Measurements from ENCODE around the gene MESP1. TPM values are rescaled to one million over a fixed set of nuclear protein-coding genes. Genes with fewer than 3 reads are reported as not detected.

Gene MESP1
- 0.15 TPM in 1 of 2 replicates, not detected in the other for total RNA-seq (2021; fragmentation: NEBNext Ultra II Directional; extraction: Animal tissue kit (Norgen Biotek cat#: 25700))
- polyA plus RNA-seq (2011; rRNA removed), result 0.23 and 0.28 TPM in 2 replicates
- 0.18 TPM for polyA plus RNA-seq (2011; cell fraction: cytosol; rRNA removed)
- 0.34 TPM for polyA plus RNA-seq (2011; cell fraction: nucleus; rRNA removed)
- 0.17 to 0.40 TPM (median 0.33 TPM) in 3 of 4 replicates, not detected in the other for polyA plus RNA-seq (2012, experiment 1 of 2)
- 0.08 TPM for polyA plus RNA-seq (2012, experiment 2 of 2)
- polyA plus RNA-seq (2013, experiment 1 of 2), result 0.04 TPM
- 0.06 TPM for polyA plus RNA-seq (2013, experiment 2 of 2)
- not detected in 2 replicates for polyA minus RNA-seq (2011; rRNA and poly(A)+ RNA removed)
- polyA minus RNA-seq (2011; cell fraction: cytosol; rRNA and poly(A)+ RNA removed), result 1.4 TPM
- polyA minus RNA-seq (2011; cell fraction: nucleus; rRNA and poly(A)+ RNA removed), result 0.70 TPM
- long read RNA-seq, experiment 1, result 0 reads
- long read RNA-seq, experiment 2, result 0 reads

- Histone ChIP-seq H2BK12ac (ENCODE audit: low read depth, low read length) (no peak within 1 kb of the TSS), H2BK5ac (ENCODE audit: low read depth, low read length) (no peak within 1 kb of the TSS), H3K56ac (replicated peaks; ENCODE audit: insufficient read length, low read depth, low read length) (no peak within 1 kb of the TSS), H3K36me3 (ENCODE audit: control insufficient read depth in 2 of 4, insufficient read depth in 4 of 4, low read length in 3 of 4) (no peaks in the 10 kb centered on the region), H4K20me1 (replicated peaks in 1 of 2; ENCODE audit: control insufficient read depth in 1 of 2, insufficient read depth in 2 of 2, low read length in 2 of 2) (peaks cover 1 to 11% of the 10 kb centered on the region in 2 experiments), H3K18ac (ENCODE audit: extremely low read depth, low read length) (peak within 1 kb of the TSS; percentile 48), H2BK120ac (replicated peaks; ENCODE audit: low read depth, low read length) (no peak within 1 kb of the TSS), H3K79me2 (ENCODE audit: control insufficient read depth in 1 of 2, insufficient read depth in 2 of 2, low read length in 2 of 2) (no peaks in the 10 kb centered on the region), H2BK20ac (ENCODE audit: low read length) (no peak within 1 kb of the TSS), H3K79me1 (ENCODE audit: low read depth, low read length) (no peaks in the 10 kb centered on the region; the same call in 1 of the 2 replicates), H3K23ac (ENCODE audit: insufficient read length) (no peak within 1 kb of the TSS), H4K91ac (replicated peaks; ENCODE audit: insufficient read length, low read length) (peak within 1 kb of the TSS; percentile 54), H3K9ac (replicated peaks in 1 of 4; ENCODE audit: extremely low read depth in 1 of 4, low read depth in 3 of 4, low read length in 3 of 4) (no peak within 1 kb of the TSS), H3K27me3 (replicated peaks in 1 of 4; ENCODE audit: control insufficient read depth in 3 of 4, extremely low read depth in 1 of 4, insufficient read depth in 3 of 4, low read length in 3 of 4) (peaks cover 40 to 65% (median 63%) of the 10 kb centered on the region in 4 experiments), H3K23me2 (ENCODE audit: low read depth, low read length) (peaks cover 26% of the 10 kb centered on the region; the same call in 1 of the 2 replicates), H3K4me2 (ENCODE audit: insufficient read depth in 1 of 2, low read depth in 2 of 2, low read length in 2 of 2) (peak within 1 kb of the TSS; percentile 67 to 97), H2AK5ac (ENCODE audit: low read depth, low read length) (no peak within 1 kb of the TSS), H3K9me3 (ENCODE audit: insufficient read depth in 2 of 2, low read depth in 1 of 2, low read length in 1 of 2) (no peaks in the 10 kb centered on the region), H2BK15ac (ENCODE audit: low read length) (peak within 1 kb of the TSS; percentile 29; the same call in 1 of the 2 replicates), H4K5ac (ENCODE audit: insufficient read length, low read depth, low read length) (no peak within 1 kb of the TSS), H3K4me3 (ENCODE audit: extremely low read depth in 1 of 4, insufficient read depth in 2 of 4, low read depth in 3 of 4, low read length in 4 of 4) (peak within 1 kb of the TSS; percentile 32 to 66 (median 50)), H2AFZ (ENCODE audit: low read length) (no peak within 1 kb of the TSS; the same call in 1 of the 2 replicates), H3K14ac (ENCODE audit: insufficient read length) (no peak within 1 kb of the TSS), H4K8ac (ENCODE audit: extremely low read depth, insufficient read depth, low read length) (peak within 1 kb of the TSS; percentile 86; the same call in 1 of the 2 replicates), H3K4me1 (replicated peaks in 1 of 4; ENCODE audit: control insufficient read depth in 3 of 4, insufficient read depth in 4 of 4, low read length in 3 of 4) (peaks cover 0 to 24% (median 19%) of the 10 kb centered on the region in 4 experiments; a peak in 6 of 7 replicates), H3K27ac (ENCODE audit: low read depth, low read length) (no peak within 1 kb of the TSS), H3K4ac (replicated peaks; ENCODE audit: insufficient read length, low read depth, low read length) (no peak within 1 kb of the TSS)
- FAIRE-seq (no peak), DNase-seq (ENCODE audit: low read depth in 1 of 2, low spot score in 2 of 2) (peak; percentile 71 to 93)
- WGBS, 2 experiments (ENCODE audit: extremely low coverage in 1 of 2, insufficient coverage in 1 of 2, insufficient read length in 1 of 2, insufficient replicate concordance in 2 of 2, low coverage in 1 of 2, low lambda C conversion rate in 2 of 2, missing lambda C conversion rate in 1 of 2), result 4% methylated on average over 76 of the region's 114 CpGs; no CpG with 5 or more reads in 1 of the 2 experiments
- CTCF ChIA-PET (ENCODE audit: partially characterized antibody), result interaction anchor here (0.9 to 2.6 kb wide), 9 partner anchors 8 to 140 kb away, joined by 3 to 16 read pairs (median 4); no protein-coding TSS in a partner anchor
- POLR2A ChIA-PET (ENCODE audit: partially characterized antibody), result interaction anchor here (1.0 to 1.6 kb wide), 5 partner anchors 9 to 351 kb away, joined by 3 read pairs; partner anchors contain the start of genes ARPIN and IDH2
- TF ChIP-seq KDM1A (IDR thresholded peaks at IDR 0.05; ENCODE audit: borderline replicate concordance, low read length) (peak; percentile 58; the same call in 1 of the 2 replicates), TCF12 (IDR thresholded peaks at IDR 0.05; ENCODE audit: low read depth, low read length) (peak; percentile 79; the same call in 1 of the 2 replicates), EGR1 (IDR thresholded peaks at IDR 0.05; ENCODE audit: borderline replicate concordance, low read depth, low read length) (no peak), KDM4A (IDR thresholded peaks at IDR 0.05; ENCODE audit: low read depth, low read length, severe bottlenecking) (peak; percentile 78), CTCF (IDR thresholded peaks at IDR 0.05; ENCODE audit: control extremely low read depth in 1 of 3, insufficient read depth in 1 of 3, low read depth in 1 of 3, low read length in 3 of 3) (peak; percentile 71 to 98 (median 86))
Observed at GRCh38 chr15:89750560-89751542, at the start of gene MESP1. Gene MESP1 (minus strand): TSS chr15:89751249. CDS start chr15:89751231, 18 bp downstream.
